Measurements from ENCODE around the gene GALNTL6. TPM values are rescaled to one million over a fixed set of nuclear protein-coding genes. Genes with fewer than 3 reads are reported as not detected.

The GALNTL6 gene
- total and polyA plus RNA-seq, 2 donors (not counting 3 experiments of a cell fraction or from before 2014, with no cell fraction given): not detected

- Histone ChIP-seq H3K4me2 (ENCODE audit: insufficient read depth, low read length) (no peak overlapping the region), H2AFZ (ENCODE audit: low read depth, low read length) (no peak overlapping the region), H3K27ac (ENCODE audit: insufficient read depth, low read depth, low read length) (no peak overlapping the region), H3K79me2 (ENCODE audit: control insufficient read depth, insufficient read depth, low read length) (no peaks in the 10 kb centered on the region), H3K9me3 (replicated peaks; ENCODE audit: control insufficient read depth, insufficient read depth, low read length) (no peaks in the 10 kb centered on the region), H3K4me1 (ENCODE audit: control insufficient read depth, extremely low read depth, insufficient read depth, low read length) (no peaks in the 10 kb centered on the region), H3K4me3 (replicated peaks in 1 of 3; ENCODE audit: insufficient read depth in 1 of 3, low read depth in 1 of 3, low read length in 3 of 3) (no peak overlapping the region), H3K9me1 (replicated peaks; ENCODE audit: control insufficient read depth, extremely low read depth, insufficient read depth, low read length) (no peaks in the 10 kb centered on the region), H3K9ac (replicated peaks; ENCODE audit: extremely low read depth, insufficient read depth, low read length) (no peak overlapping the region), H3K27me3 (ENCODE audit: control insufficient read depth in 2 of 2, insufficient read depth in 2 of 2, low read length in 2 of 2) (no peaks in the 10 kb centered on the region), H3K36me3 (ENCODE audit: control insufficient read depth in 2 of 2, extremely low read depth in 1 of 2, insufficient read depth in 2 of 2, low read length in 2 of 2) (no peaks in the 10 kb centered on the region), H4K20me1 (replicated peaks; ENCODE audit: control insufficient read depth, extremely low read depth, insufficient read depth, low read length) (no peaks in the 10 kb centered on the region)
- no peak for FAIRE-seq
- ChIA-PET POLR2A (no interaction called here), CTCF (no interaction called here)
- intact Hi-C loops (cut with micrococcal nuclease): no loop called here
- DNase-seq (ENCODE audit: low read depth, low spot score): no peak
- dilution Hi-C loops (cut with MboI; ENCODE audit: extremely low pct_ligation_motif_present, low sequenced_read_pairs): no loop called here
- BruUV-seq (replicated peaks): no TSS peak
- TF ChIP-seq JUN (IDR thresholded peaks at IDR 0.05; ENCODE audit: borderline replicate concordance, insufficient read depth, insufficient read length, low read depth) (no peak), FOS (IDR thresholded peaks at IDR 0.05; ENCODE audit: borderline replicate concordance, insufficient read depth, low read length) (no peak), POLR2AphosphoS5 (IDR thresholded peaks at IDR 0.05; ENCODE audit: insufficient read depth, low read depth, low read length) (no peak), EZH2 (IDR thresholded peaks at IDR 0.05; ENCODE audit: borderline replicate concordance, low read depth, low read length, severe bottlenecking) (no peak), GATA2 (IDR thresholded peaks at IDR 0.05; ENCODE audit: insufficient read depth, insufficient read length, low read depth, low read length) (no peak), POLR2A (IDR thresholded peaks at IDR 0.05; ENCODE audit: low read depth, low read length) (no peak), MYC (IDR thresholded peaks at IDR 0.05; ENCODE audit: low read depth, low read length) (no peak)
- TF ChIP-seq, protein P1, sequence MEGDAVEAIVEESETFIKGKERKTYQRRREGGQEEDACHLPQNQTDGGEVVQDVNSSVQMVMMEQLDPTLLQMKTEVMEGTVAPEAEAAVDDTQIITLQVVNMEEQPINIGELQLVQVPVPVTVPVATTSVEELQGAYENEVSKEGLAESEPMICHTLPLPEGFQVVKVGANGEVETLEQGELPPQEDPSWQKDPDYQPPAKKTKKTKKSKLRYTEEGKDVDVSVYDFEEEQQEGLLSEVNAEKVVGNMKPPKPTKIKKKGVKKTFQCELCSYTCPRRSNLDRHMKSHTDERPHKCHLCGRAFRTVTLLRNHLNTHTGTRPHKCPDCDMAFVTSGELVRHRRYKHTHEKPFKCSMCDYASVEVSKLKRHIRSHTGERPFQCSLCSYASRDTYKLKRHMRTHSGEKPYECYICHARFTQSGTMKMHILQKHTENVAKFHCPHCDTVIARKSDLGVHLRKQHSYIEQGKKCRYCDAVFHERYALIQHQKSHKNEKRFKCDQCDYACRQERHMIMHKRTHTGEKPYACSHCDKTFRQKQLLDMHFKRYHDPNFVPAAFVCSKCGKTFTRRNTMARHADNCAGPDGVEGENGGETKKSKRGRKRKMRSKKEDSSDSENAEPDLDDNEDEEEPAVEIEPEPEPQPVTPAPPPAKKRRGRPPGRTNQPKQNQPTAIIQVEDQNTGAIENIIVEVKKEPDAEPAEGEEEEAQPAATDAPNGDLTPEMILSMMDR (IDR thresholded peaks at IDR 0.05; ENCODE audit: extremely low read depth in 1 of 2, insufficient read depth in 1 of 2, low read depth in 1 of 2, low read length in 2 of 2): no peak
- TF ChIP-seq, protein P2, sequence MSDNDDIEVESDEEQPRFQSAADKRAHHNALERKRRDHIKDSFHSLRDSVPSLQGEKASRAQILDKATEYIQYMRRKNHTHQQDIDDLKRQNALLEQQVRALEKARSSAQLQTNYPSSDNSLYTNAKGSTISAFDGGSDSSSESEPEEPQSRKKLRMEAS (IDR thresholded peaks at IDR 0.05; ENCODE audit: insufficient read depth, insufficient read length): no peak
These were observed 1054.6 kb downstream of the GALNTL6 start for GRCh38 chr4:172867835-172868234.

Measured in endothelial cell of umbilical vein (primary cell).